ENCODE measurements around the gene ERC2.

DNA sequence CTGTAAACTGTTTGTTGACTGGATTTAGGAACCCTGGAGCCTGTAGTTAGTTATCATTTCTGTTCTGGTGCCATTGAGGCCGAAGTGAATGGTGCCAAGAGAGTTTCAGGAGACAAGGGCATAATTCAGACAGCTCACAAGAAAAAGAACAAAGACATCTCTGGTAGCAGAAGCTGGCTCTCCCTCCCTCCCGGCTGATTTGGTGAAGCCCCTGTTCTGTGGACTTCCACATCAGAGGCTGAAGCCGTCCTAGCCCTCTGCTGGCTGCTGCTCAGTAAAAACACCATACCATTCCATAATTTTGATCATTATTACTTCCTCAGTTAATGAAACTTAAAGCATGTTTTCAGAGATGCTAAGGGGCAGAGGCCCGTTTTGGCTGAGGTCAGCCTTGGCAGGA lies 599.9 kb downstream of the ERC2 start:
- no peak for TF ChIP-seq GATA3 (IDR thresholded peaks at IDR 0.05; ENCODE audit: low read depth, low read length)
- no peak for TF ChIP-seq GATA2 (IDR thresholded peaks at IDR 0.05; ENCODE audit: low read depth, low read length)

All from SH-SY5Y (cell line).